DOHH2 (cell line): ENCODE measurements around the gene MRPS25.

Experiments used
- H3F3A ChIP-seq: fragments of 200-600 bp; sonication (generic), shearing (Covaris generic); 2 replicates; pipeline ENCODE4 v1.6.0; 2016; ENCODE audit warnings: antibody characterized with exemption, mild to moderate bottlenecking; ENCODE audit not compliant: control insufficient read depth, insufficient read depth
- H3K27ac ChIP-seq: fragments of 200-600 bp; sonication (generic); 2 replicates; pipeline ENCODE4 v1.5.1; 2014; ENCODE audit warnings: low read depth, mild to moderate bottlenecking, low read length, moderate library complexity
- H3K27me3 ChIP-seq: fragments of 200-600 bp; sonication (generic); 2 replicates; pipeline ENCODE4 v1.6.1; 2014; ENCODE audit warnings: mild to moderate bottlenecking, low read length, mixed read lengths; ENCODE audit not compliant: control insufficient read depth
- H3K36me3 ChIP-seq: fragments of 200-600 bp; sonication (generic); 2 replicates; pipeline ENCODE4 v1.6.1; 2014; ENCODE audit warnings: mild to moderate bottlenecking, low read length, moderate library complexity, mixed read lengths; ENCODE audit not compliant: control insufficient read depth
- H3K4me1 ChIP-seq: fragments of 200-600 bp; sonication (generic); 2 replicates; pipeline ENCODE4 v1.6.1; 2014; ENCODE audit warnings: mild to moderate bottlenecking, low read length, mixed read lengths; ENCODE audit not compliant: control insufficient read depth
- H3K4me2 ChIP-seq: fragments of 200-600 bp; sonication (generic); 2 replicates; pipeline ENCODE4 v1.6.0; 2014; ENCODE audit warnings: mild to moderate bottlenecking, low read length, moderate library complexity
- H3K4me3 ChIP-seq: fragments of 200-600 bp; sonication (generic); 2 replicates; pipeline ENCODE4 v1.5.1; 2014; ENCODE audit warnings: mild to moderate bottlenecking, low read length, mixed read lengths
- H3K79me2 ChIP-seq: fragments of 200-600 bp; sonication (generic); 2 replicates; pipeline ENCODE4 v1.6.1; 2014; ENCODE audit warnings: mild to moderate bottlenecking, low read length, mixed read lengths; ENCODE audit not compliant: control insufficient read depth
- H3K9me2 ChIP-seq: fragments of 200-600 bp; sonication (generic); replicated peaks from 2 replicates; pipeline ENCODE4 v1.6.1; 2014; ENCODE audit warnings: mild to moderate bottlenecking, low read length, mixed read lengths; ENCODE audit not compliant: control insufficient read depth
- H3K9me3 ChIP-seq: fragments of 200-600 bp; sonication (generic); 2 replicates; pipeline ENCODE4 v1.6.1; 2014; ENCODE audit warnings: antibody characterized with exemption, low read length, mixed read lengths; ENCODE audit not compliant: control insufficient read depth, insufficient read depth
- H4K20me1 ChIP-seq: fragments of 200-600 bp; sonication (generic); 2 replicates; pipeline ENCODE4 v1.6.0; 2014; ENCODE audit warnings: low read depth, mild to moderate bottlenecking, antibody characterized with exemption, low read length, moderate library complexity; ENCODE audit not compliant: control insufficient read depth, insufficient read depth
- EZH2phosphoT487 ChIP-seq: fragments of 200-600 bp; sonication (generic); IDR thresholded peaks from 2 replicates; pipeline ENCODE4 v1.6.1; 2017; ENCODE audit warnings: borderline replicate concordance, mild to moderate bottlenecking, antibody characterized with exemption, low read length, moderate library complexity, mixed read lengths
- TF ChIP-seq, protein P1 (sequence below): fragments of 200-600 bp; sonication (generic); IDR thresholded peaks from one replicate; pipeline ENCODE4 v1.5.1; 2014; ENCODE audit warnings: antibody characterized with exemption, mild to moderate bottlenecking, low read depth, low read length; ENCODE audit not compliant: poor library complexity, severe bottlenecking

MRPS25 gene

DNA sequence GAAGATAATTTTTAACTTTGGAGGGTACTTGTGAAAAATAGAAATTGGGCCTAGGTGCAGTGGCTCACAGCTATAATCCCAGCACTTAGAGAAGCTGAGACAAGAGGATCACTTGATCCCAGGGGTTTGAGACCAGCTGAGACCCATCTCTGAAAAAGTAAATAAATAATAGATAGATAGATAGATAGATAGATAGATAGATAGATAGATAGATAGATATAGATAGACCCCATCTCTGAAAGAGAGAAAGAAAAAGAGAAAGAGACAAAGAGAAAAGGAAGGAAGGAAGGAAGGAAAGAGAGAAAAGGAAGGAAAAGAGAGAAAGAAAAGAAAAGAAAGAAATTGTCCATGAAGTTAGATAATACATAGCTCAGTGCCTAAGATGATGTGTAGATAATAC lies 35.5 kb downstream of the MRPS25 start:
- Histone ChIP-seq H3K9me3 (no peaks in the 10 kb centered on the region), H3F3A (no peaks in the 10 kb centered on the region), H3K4me3 (no peak overlapping the region), H3K27ac (no peak overlapping the region), H3K27me3 (no peaks in the 10 kb centered on the region), H3K4me2 (no peak overlapping the region), H4K20me1 (peaks cover 3% of the 10 kb centered on the region; the same call in 1 of the 2 replicates), H3K4me1 (peaks cover 3% of the 10 kb centered on the region; the same call in 1 of the 2 replicates), H3K36me3 (peaks cover 56% of the 10 kb centered on the region), H3K9me2 (no peaks in the 10 kb centered on the region), H3K79me2 (no peaks in the 10 kb centered on the region)
- TF ChIP-seq, protein P1, sequence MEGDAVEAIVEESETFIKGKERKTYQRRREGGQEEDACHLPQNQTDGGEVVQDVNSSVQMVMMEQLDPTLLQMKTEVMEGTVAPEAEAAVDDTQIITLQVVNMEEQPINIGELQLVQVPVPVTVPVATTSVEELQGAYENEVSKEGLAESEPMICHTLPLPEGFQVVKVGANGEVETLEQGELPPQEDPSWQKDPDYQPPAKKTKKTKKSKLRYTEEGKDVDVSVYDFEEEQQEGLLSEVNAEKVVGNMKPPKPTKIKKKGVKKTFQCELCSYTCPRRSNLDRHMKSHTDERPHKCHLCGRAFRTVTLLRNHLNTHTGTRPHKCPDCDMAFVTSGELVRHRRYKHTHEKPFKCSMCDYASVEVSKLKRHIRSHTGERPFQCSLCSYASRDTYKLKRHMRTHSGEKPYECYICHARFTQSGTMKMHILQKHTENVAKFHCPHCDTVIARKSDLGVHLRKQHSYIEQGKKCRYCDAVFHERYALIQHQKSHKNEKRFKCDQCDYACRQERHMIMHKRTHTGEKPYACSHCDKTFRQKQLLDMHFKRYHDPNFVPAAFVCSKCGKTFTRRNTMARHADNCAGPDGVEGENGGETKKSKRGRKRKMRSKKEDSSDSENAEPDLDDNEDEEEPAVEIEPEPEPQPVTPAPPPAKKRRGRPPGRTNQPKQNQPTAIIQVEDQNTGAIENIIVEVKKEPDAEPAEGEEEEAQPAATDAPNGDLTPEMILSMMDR, result no peak
- TF ChIP-seq EZH2phosphoT487, result no peak

DNA sequence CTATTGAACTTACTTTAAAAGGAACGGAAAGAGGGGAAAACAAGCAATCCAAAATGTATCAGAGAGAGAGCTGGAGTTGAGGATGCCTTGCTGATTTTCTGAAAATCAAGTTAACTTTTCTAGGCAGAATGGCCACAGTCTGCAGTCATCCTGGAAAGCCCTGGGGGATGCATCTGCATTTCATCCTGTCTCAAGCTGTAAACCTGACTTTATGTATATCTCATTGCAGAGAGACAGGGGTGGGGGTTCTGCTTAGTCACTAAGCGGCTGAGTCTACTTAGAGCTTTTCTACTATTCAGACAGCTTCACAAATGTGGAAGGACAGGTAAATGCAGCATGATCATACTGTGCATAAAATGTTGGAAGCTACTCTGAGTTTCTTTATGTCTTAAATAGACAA lies 41.4 kb downstream of the MRPS25 start:
- no peak overlapping the region for H3K27ac ChIP-seq
- H3K4me2 ChIP-seq, result no peak overlapping the region
- H3F3A ChIP-seq, result no peaks in the 10 kb centered on the region
- no peaks in the 10 kb centered on the region for H3K79me2 ChIP-seq
- TF ChIP-seq EZH2phosphoT487, result no peak
- TF ChIP-seq, protein P1, result no peak
- H3K36me3 ChIP-seq, result peaks cover 59% of the 10 kb centered on the region
- peaks cover 3% of the 10 kb centered on the region; the same call in 1 of the 2 replicates for H3K4me1 ChIP-seq
- H3K9me2 ChIP-seq, result no peaks in the 10 kb centered on the region
- no peaks in the 10 kb centered on the region for H4K20me1 ChIP-seq
- H3K27me3 ChIP-seq, result no peaks in the 10 kb centered on the region
- no peak overlapping the region for H3K4me3 ChIP-seq
- no peaks in the 10 kb centered on the region for H3K9me3 ChIP-seq

DNA sequence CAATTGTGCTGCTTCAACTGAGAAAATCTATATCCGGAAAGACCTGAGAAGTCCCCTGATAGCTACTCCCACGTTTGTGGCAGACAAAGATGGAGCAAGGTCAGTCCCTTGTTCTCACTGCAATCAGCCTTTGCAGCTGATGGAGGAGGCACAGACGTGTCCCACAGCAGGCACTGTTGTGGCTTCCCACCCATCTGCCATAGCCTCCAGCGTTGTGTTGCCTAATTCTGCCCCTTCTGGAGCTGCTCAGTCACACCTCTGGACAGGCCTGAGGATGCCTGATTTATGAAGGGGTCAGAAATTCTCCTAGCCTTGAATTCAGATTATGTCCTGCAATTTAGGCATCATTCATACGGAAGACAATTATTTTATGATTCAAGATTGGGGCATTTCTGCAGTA lies 41.9 kb downstream of the MRPS25 start:
- Histone ChIP-seq H3K4me1 (peaks cover 3% of the 10 kb centered on the region; the same call in 1 of the 2 replicates), H3K79me2 (no peaks in the 10 kb centered on the region), H3K4me2 (no peak overlapping the region), H3K4me3 (no peak overlapping the region), H3K27me3 (no peaks in the 10 kb centered on the region), H4K20me1 (no peaks in the 10 kb centered on the region), H3K27ac (no peak overlapping the region), H3K9me2 (no peaks in the 10 kb centered on the region), H3K36me3 (peaks cover 55% of the 10 kb centered on the region), H3F3A (no peaks in the 10 kb centered on the region), H3K9me3 (no peaks in the 10 kb centered on the region)
- TF ChIP-seq, protein P1, result no peak
- no peak for TF ChIP-seq EZH2phosphoT487
